HCT116 (cell line): ENCODE results near the gene ABCA3. TPM values are rescaled to one million over a fixed set of nuclear protein-coding genes. Genes with fewer than 3 reads are reported as not detected.

Experiments used
- ATAC-seq: fragments of 200-7000 bp; cut with Tn5 transposase; 2 replicates; pipeline ENCODE4 v1.9.1; 2020; ENCODE audit warnings: mild to moderate bottlenecking, moderate library complexity
- BruUV-seq: library from RNA; stranded (reverse); fragments of 400-500 nt; replicated peaks from 2 replicates; lab custom pipeline; 2021; lab: Mats Ljungman, UMichigan
- CTCF ChIA-PET: fragments of 300-600 bp; sonication (Branson Sonifier 250); formaldehyde crosslinking; loops from one replicate; lab custom pipeline; 2021; ENCODE audit warnings: antibody characterized with exemption; lab: Charles Lee
- POLR2A ChIA-PET: fragments of 300-600, 350-600 bp; sonication (Branson Sonifier 250); formaldehyde crosslinking; loops from one replicate; lab custom pipeline; 2021; ENCODE audit warnings: antibody characterized with exemption; lab: Charles Lee
- RAD21 ChIA-PET, 2 experiments: fragments of 300-600 bp; sonication (Branson Sonifier 250); formaldehyde crosslinking; loops; one replicate each; lab custom pipeline; 2023; ENCODE audit warnings: low total read pairs in 2 of 2; ENCODE audit not compliant: uncharacterized antibody in 2 of 2, unreplicated experiment in 2 of 2, low non-redundant PET in 1 of 2; lab: Charles Lee
- DNase-seq: peaks from one replicate; pipeline ENCODE4 v3.0.0-alpha.2; 2010; ENCODE audit warnings: low read depth, low spot score
- H2AFZ ChIP-seq: fragments of 200-600 bp; shearing (Covaris generic), sonication (generic); 2 replicates; pipeline ENCODE4 v1.6.1; 2017; ENCODE audit warnings: low read depth, mixed run types, mixed read lengths, antibody characterized with exemption, low read length; ENCODE audit not compliant: poor library complexity, severe bottlenecking
- H3K27ac ChIP-seq: 2 replicates; pipeline ENCODE4 v1.5.1; 2012; ENCODE audit warnings: low read depth, low read length
- H3K27me3 ChIP-seq: fragments of 200-600 bp; sonication (generic); 2 replicates; pipeline ENCODE4 v1.6.1; 2016; ENCODE audit warnings: mixed run types, low read length, mixed read lengths; ENCODE audit not compliant: insufficient read depth
- H3K36me3 ChIP-seq, 2 experiments: fragments of 200-500 bp in 1 of 2; fragments of 200-600 bp in 1 of 2; sonication (Bioruptor generic) in 1 of 2; sonication (generic) in 1 of 2; 2 replicates each; pipeline versions ENCODE4 v1.5.1 to v1.6.1; 2014 to 2016; ENCODE audit warnings: low read length in 2 of 2, inconsistent platforms in 1 of 2, mixed read lengths in 1 of 2, mixed run types in 1 of 2; ENCODE audit not compliant: insufficient read depth in 2 of 2, control insufficient read depth in 1 of 2
- H3K4me1 ChIP-seq, 2 experiments: fragments of 200-600 bp in 1 of 2; sonication (generic) in 1 of 2; 2 replicates each; pipeline versions ENCODE4 v1.5.1 to v1.6.1; 2012 to 2017; ENCODE audit warnings: low read length in 2 of 2, inconsistent platforms in 1 of 2, mild to moderate bottlenecking in 1 of 2, mixed read lengths in 1 of 2, mixed run types in 1 of 2, moderate library complexity in 1 of 2; ENCODE audit not compliant: insufficient read depth in 2 of 2, control insufficient read depth in 1 of 2
- H3K4me2 ChIP-seq: fragments of 200-600 bp; sonication (generic); 2 replicates; pipeline ENCODE4 v1.6.1; 2017; ENCODE audit warnings: mixed run types, low read length, mixed read lengths
- H3K4me3 ChIP-seq, 2 experiments: fragments of 200-600 bp in 1 of 2; sonication (generic) in 1 of 2; replicated peaks in 1 of 2; 2 replicates each; pipeline ENCODE4 v1.5.1; 2011 to 2016; ENCODE audit warnings: low read length in 2 of 2, control low read depth in 1 of 2, low read depth in 1 of 2, mild to moderate bottlenecking in 1 of 2, mixed read lengths in 1 of 2, mixed run types in 1 of 2
- H3K79me2 ChIP-seq: fragments of 200-600 bp; sonication (generic); 2 replicates; pipeline ENCODE4 v1.6.1; 2017; ENCODE audit warnings: mild to moderate bottlenecking, mixed run types, low read length, moderate library complexity, mixed read lengths; ENCODE audit not compliant: insufficient read depth
- H3K9ac ChIP-seq: fragments of 200-600 bp; sonication (generic); 2 replicates; pipeline ENCODE4 v1.6.1; 2016; ENCODE audit warnings: low read length, mixed read lengths
- H3K9me2 ChIP-seq: fragments of 200-600 bp; sonication (generic), shearing (Covaris generic); 2 replicates; pipeline ENCODE4 v1.6.1; 2017; ENCODE audit warnings: mixed run types, mild to moderate bottlenecking, moderate library complexity; ENCODE audit not compliant: insufficient read depth
- H3K9me3 ChIP-seq, 2 experiments: fragments of 200-500 bp in 1 of 2; fragments of 200-600 bp in 1 of 2; sonication (Bioruptor generic) in 1 of 2; sonication (generic) in 1 of 2; 2 replicates each; pipeline ENCODE4 v1.6.1; 2014 to 2017; ENCODE audit warnings: low read length in 2 of 2, mixed read lengths in 2 of 2, inconsistent platforms in 1 of 2, low read depth in 1 of 2, mild to moderate bottlenecking in 1 of 2, mixed run types in 1 of 2, moderate library complexity in 1 of 2; ENCODE audit not compliant: control insufficient read depth in 1 of 2, insufficient read depth in 1 of 2
- H4K20me1 ChIP-seq: fragments of 200-600 bp; sonication (generic), shearing (Covaris generic); 2 replicates; pipeline ENCODE4 v1.6.1; 2017; ENCODE audit warnings: mixed run types, mild to moderate bottlenecking, moderate library complexity; ENCODE audit not compliant: insufficient read depth
- CEBPB ChIP-seq: IDR thresholded peaks from 2 replicates; pipeline ENCODE4 v1.6.1; 2012; ENCODE audit warnings: low read depth
- EZH2 ChIP-seq: fragments of 200-600 bp; sonication (generic); IDR thresholded peaks from 2 replicates; pipeline ENCODE4 v1.6.1; 2017; ENCODE audit warnings: antibody characterized with exemption, mixed run types
- POLR2A ChIP-seq: IDR thresholded peaks from 2 replicates; pipeline ENCODE4 v1.7.0; 2011; ENCODE audit warnings: borderline replicate concordance; ENCODE audit not compliant: insufficient read depth, insufficient read length; ENCODE audit errors: extremely low read depth
- REST ChIP-seq: IDR thresholded peaks from 2 replicates; pipeline ENCODE4 v1.6.1; 2012; ENCODE audit warnings: low read depth
- SIN3A ChIP-seq: IDR thresholded peaks from 2 replicates; pipeline ENCODE4 v1.6.1; 2012; ENCODE audit warnings: low read depth
- YY1 ChIP-seq: IDR thresholded peaks from 2 replicates; pipeline ENCODE4 v1.6.1; 2011; ENCODE audit warnings: low read length, low read depth, moderate library complexity, mild to moderate bottlenecking; ENCODE audit not compliant: insufficient replicate concordance; ENCODE audit errors: extremely low read depth
- intact Hi-C: fragments of 100-400 bp; cut with micrococcal nuclease; formaldehyde crosslinking; loops from 2 replicates; pipeline ENCODE4 v1.10.0; 2022
- total RNA-seq: library from RNA; stranded (reverse); gene quantifications from one replicate; pipeline ENCODE4 v1.2.1, GENCODE V29; 2021; ENCODE audit not compliant: unreplicated experiment

ABCA3 gene
- total RNA-seq, 1 experiment from 2014 or later, result 5.4 TPM

GRCh38 chr16:2299915-2300192 lies 40.7 kb downstream of the ABCA3 start:
- H2AFZ ChIP-seq, result no peak overlapping the region
- H3K4me1 ChIP-seq, result peaks cover 4% of the 10 kb centered on the region in 2 experiments; a peak in 2 of 4 replicates
- no peak overlapping the region for H3K4me3 ChIP-seq
- BruUV-seq, result no TSS peak
- DNase-seq (no peak), ATAC-seq (no peak)
- no peaks in the 10 kb centered on the region for H3K9me2 ChIP-seq
- no peaks in the 10 kb centered on the region for H3K36me3 ChIP-seq
- H3K4me2 ChIP-seq, result no peak overlapping the region
- intact Hi-C loops, result loop anchor here (10.0 kb wide), 1 partner anchor 125 kb away; the partner anchor contains the start of gene CCNF
- H3K9me3 ChIP-seq, result no peaks in the 10 kb centered on the region
- H3K27ac ChIP-seq, result no peak overlapping the region
- ChIA-PET POLR2A (no interaction called here), CTCF (no interaction called here), RAD21 (no interaction called here)
- H3K9ac ChIP-seq, result no peak overlapping the region
- no peaks in the 10 kb centered on the region for H3K27me3 ChIP-seq
- TF ChIP-seq SIN3A (no peak), REST (no peak), POLR2A (no peak), CEBPB (no peak), EZH2 (no peak), YY1 (no peak)
- no peaks in the 10 kb centered on the region for H4K20me1 ChIP-seq
- no peaks in the 10 kb centered on the region for H3K79me2 ChIP-seq
